Measurements from ENCODE around the gene CNTNAP2.

GRCh38 chr7:146455091-146455655, 338.6 kb downstream of the CNTNAP2 start:
- TF ChIP-seq CTCF (conservative IDR thresholded peaks at IDR 0.05; ENCODE audit: low read depth, low read length) (no peak), FOS (IDR thresholded peaks at IDR 0.05; ENCODE audit: low read depth, low read length) (no peak), POLR2A (IDR thresholded peaks at IDR 0.05; ENCODE audit: low read depth, low read length) (no peak), CHD1 (IDR thresholded peaks at IDR 0.05; ENCODE audit: low read depth, low read length) (no peak), BHLHE40 (IDR thresholded peaks at IDR 0.05; ENCODE audit: low read depth, low read length) (no peak), ELK1 (IDR thresholded peaks at IDR 0.05; ENCODE audit: borderline replicate concordance, low read depth, low read length) (no peak), CEBPB (IDR thresholded peaks at IDR 0.05; ENCODE audit: low read depth, low read length) (no peak), MAZ (IDR thresholded peaks at IDR 0.05; ENCODE audit: borderline replicate concordance, low read depth, low read length) (no peak), RCOR1 (IDR thresholded peaks at IDR 0.05; ENCODE audit: insufficient replicate concordance, low read length) (no peak)
- TF ChIP-seq, protein P1, sequence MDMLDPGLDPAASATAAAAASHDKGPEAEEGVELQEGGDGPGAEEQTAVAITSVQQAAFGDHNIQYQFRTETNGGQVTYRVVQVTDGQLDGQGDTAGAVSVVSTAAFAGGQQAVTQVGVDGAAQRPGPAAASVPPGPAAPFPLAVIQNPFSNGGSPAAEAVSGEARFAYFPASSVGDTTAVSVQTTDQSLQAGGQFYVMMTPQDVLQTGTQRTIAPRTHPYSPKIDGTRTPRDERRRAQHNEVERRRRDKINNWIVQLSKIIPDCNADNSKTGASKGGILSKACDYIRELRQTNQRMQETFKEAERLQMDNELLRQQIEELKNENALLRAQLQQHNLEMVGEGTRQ (IDR thresholded peaks at IDR 0.05; ENCODE audit: low read depth, low read length), result no peak
